Skin epidermis (tissue), 12 donors: ENCODE data around the gene CDH8.

ENCODE experiments used
- H3K27ac ChIP-seq, 21 experiments: fragments of 200-600 bp; sonication (generic) in 11 of 21; one replicate each; pipeline ENCODE4 v1.5.0; 2020; ENCODE audit warnings: mild to moderate bottlenecking in 3 of 21, inconsistent platforms in 2 of 21, moderate library complexity in 2 of 21
- H3K4me3 ChIP-seq, 7 experiments: fragments of 200-600 bp; sonication (generic) in 2 of 7; one replicate each; pipeline ENCODE4 v1.5.0; 2020; ENCODE audit warnings: inconsistent platforms in 2 of 7, mild to moderate bottlenecking in 2 of 7, moderate library complexity in 1 of 7

The CDH8 gene

GRCh38 chr16:62036101-62036801, at the start of gene CDH8:
Gene CDH8 (minus strand): TSS chr16:62036438. CDS start chr16:62021403, 15,035 bp downstream.
- Histone ChIP-seq H3K4me3 (peak within 1 kb of the TSS in 4 of 7 experiments; percentile 9 to 27 (median 16)), H3K27ac (no peak within 1 kb of the TSS)

GRCh38 chr16:62079236-62079635, 43.0 kb upstream of the CDH8 start:
- Histone ChIP-seq H3K4me3 (no peak overlapping the region), H3K27ac (no peak overlapping the region)

GRCh38 chr16:62077998-62078397, 41.8 kb upstream of the CDH8 start:
- Histone ChIP-seq H3K27ac (no peak overlapping the region), H3K4me3 (no peak overlapping the region)

GRCh38 chr16:62076886-62077285, 40.6 kb upstream of the CDH8 start:
- no peak overlapping the region for H3K4me3 ChIP-seq
- no peak overlapping the region for H3K27ac ChIP-seq

- Histone ChIP-seq H3K4me3 (no peak overlapping the region), H3K27ac (no peak overlapping the region)
Measured at GRCh38 chr16:62068747-62069146, 32.5 kb upstream of the CDH8 start.

GRCh38 chr16:62067981-62068380, 31.7 kb upstream of the CDH8 start:
- H3K27ac ChIP-seq: no peak overlapping the region
- no peak overlapping the region for H3K4me3 ChIP-seq

GRCh38 chr16:62067182-62067581, 30.9 kb upstream of the CDH8 start:
- no peak overlapping the region for H3K27ac ChIP-seq
- no peak overlapping the region for H3K4me3 ChIP-seq

- no peak overlapping the region for H3K27ac ChIP-seq
- no peak overlapping the region for H3K4me3 ChIP-seq
Measured at GRCh38 chr16:62066747-62067146, 30.5 kb upstream of the CDH8 start.

GRCh38 chr16:62064173-62064572, 27.9 kb upstream of the CDH8 start:
- no peak overlapping the region for H3K4me3 ChIP-seq
- no peak overlapping the region for H3K27ac ChIP-seq

- Histone ChIP-seq H3K4me3 (no peak overlapping the region), H3K27ac (no peak overlapping the region)
Measured at GRCh38 chr16:62060089-62060488, 23.9 kb upstream of the CDH8 start.

GRCh38 chr16:62059527-62059926, 23.3 kb upstream of the CDH8 start:
- no peak overlapping the region for H3K4me3 ChIP-seq

GRCh38 chr16:62058412-62058811, 22.2 kb upstream of the CDH8 start:
- Histone ChIP-seq H3K27ac (no peak overlapping the region), H3K4me3 (no peak overlapping the region)

More at GRCh38 chr16:62059527-62059926, 23.3 kb upstream of the CDH8 start:
- no peak overlapping the region for H3K27ac ChIP-seq

GRCh38 chr16:62051942-62052341, 15.7 kb upstream of the CDH8 start:
- no peak overlapping the region for H3K4me3 ChIP-seq
- no peak overlapping the region for H3K27ac ChIP-seq

GRCh38 chr16:62050793-62051192, 14.6 kb upstream of the CDH8 start:
- no peak overlapping the region for H3K4me3 ChIP-seq
- H3K27ac ChIP-seq: no peak overlapping the region

GRCh38 chr16:62046801-62047200, 10.6 kb upstream of the CDH8 start:
- Histone ChIP-seq H3K27ac (no peak overlapping the region), H3K4me3 (no peak overlapping the region)

- Histone ChIP-seq H3K27ac (no peak overlapping the region), H3K4me3 (no peak overlapping the region)
Measured at GRCh38 chr16:62041401-62041800, 5.2 kb upstream of the CDH8 start.

- Histone ChIP-seq H3K4me3 (no peak overlapping the region), H3K27ac (no peak overlapping the region)
Measured at GRCh38 chr16:62038646-62039045, 2.4 kb upstream of the CDH8 start.

- no peak overlapping the region for H3K4me3 ChIP-seq
Measured at GRCh38 chr16:62038225-62038624, 2.0 kb upstream of the CDH8 start.

GRCh38 chr16:62036802-62037135, 531 bp upstream of the CDH8 start:
- Histone ChIP-seq H3K27ac (no peak overlapping the region), H3K4me3 (no peak overlapping the region)

More at GRCh38 chr16:62038225-62038624, 2.0 kb upstream of the CDH8 start:
- no peak overlapping the region for H3K27ac ChIP-seq

GRCh38 chr16:62035115-62036092, 834 bp downstream of the CDH8 start:
- Histone ChIP-seq H3K4me3 (peak overlapping the region in 4 of 7 experiments; percentile 9 to 27 (median 16)), H3K27ac (no peak overlapping the region)
